ENCODE measurements around the gene S100A7A.

- TF ChIP-seq CTCF (IDR thresholded peaks at IDR 0.05) (no peak), POLR2A (IDR thresholded peaks at IDR 0.05) (no peak), EP300 (IDR thresholded peaks at IDR 0.05) (no peak)
Measured at GRCh38 chr1:153439273-153439672, 23.0 kb downstream of the S100A7A start.
